Measurements from ENCODE around the gene STAMBPL1. TPM values are rescaled to one million over a fixed set of nuclear protein-coding genes. Genes with fewer than 3 reads are reported as not detected.
A peak's percentile ranks its signal among the peaks of the same experiment; 100 is the strongest.

Gene STAMBPL1
- total and polyA plus RNA-seq, 3 experiments from 2014 or later = 10.6 to 24.7 (median 22.3) TPM

- POLR2A ChIA-PET = interaction anchor here (0.5 kb wide), 1 partner anchor 20 kb away, joined by 3 read pairs; no protein-coding TSS in a partner anchor
- peaks cover 11% of the 10 kb centered on the region for H3K4me1 ChIP-seq (ENCODE audit: insufficient read depth, low read length)
- H3K9me3 Mint-ChIP-seq = no peaks in the 10 kb centered on the region
- H3K4me1 Mint-ChIP-seq = peaks cover 12 to 20% (median 18%) of the 10 kb centered on the region in 3 donors
- no peak overlapping the region for H3K4me3 ChIP-seq (ENCODE audit: low read length)
- peak overlapping the region in 4 of 8 donors; percentile 1 to 79 (median 62) for H3K27ac Mint-ChIP-seq
- H3K27me3 Mint-ChIP-seq = no peaks in the 10 kb centered on the region
- H3K36me3 Mint-ChIP-seq = peaks cover 3 to 56% (median 16%) of the 10 kb centered on the region in 3 donors
- no peak overlapping the region for H3K4me3 Mint-ChIP-seq
- H3K27ac ChIP-seq (ENCODE audit: low read depth, low read length) = no peak overlapping the region
- H3K9me3 ChIP-seq (ENCODE audit: low read length) = no peaks in the 10 kb centered on the region
- no peaks in the 10 kb centered on the region for H3K36me3 ChIP-seq (ENCODE audit: insufficient read depth, low read length)
- DNase-seq = no peak
- CTCF ChIA-PET = interaction anchor here (2.1 to 6.1 kb wide), 4 partner anchors 93 to 282 kb away, joined by 9 to 56 read pairs (median 26); no protein-coding TSS in a partner anchor
- no peaks in the 10 kb centered on the region for H3K27me3 ChIP-seq (ENCODE audit: insufficient read depth, low read length, poor library complexity, severe bottlenecking)
Measured at GRCh38 chr10:88936656-88937055, 56.6 kb downstream of the STAMBPL1 start.

GRCh38 chr10:88938039-88938438, 58.0 kb downstream of the STAMBPL1 start:
- Mint-ChIP-seq H3K4me1 (peaks cover 12 to 14% (median 14%) of the 10 kb centered on the region in 3 donors), H3K27me3 (no peaks in the 10 kb centered on the region), H3K9me3 (no peaks in the 10 kb centered on the region), H3K27ac (peak overlapping the region in 2 of 8 donors; percentile 24 to 67), H3K4me3 (no peak overlapping the region), H3K36me3 (peaks cover 3 to 62% (median 20%) of the 10 kb centered on the region in 3 donors)
- Histone ChIP-seq H3K27me3 (ENCODE audit: insufficient read depth, low read length, poor library complexity, severe bottlenecking) (no peaks in the 10 kb centered on the region), H3K9me3 (ENCODE audit: low read length) (no peaks in the 10 kb centered on the region), H3K36me3 (ENCODE audit: insufficient read depth, low read length) (no peaks in the 10 kb centered on the region), H3K4me3 (ENCODE audit: low read length) (no peak overlapping the region), H3K27ac (ENCODE audit: low read depth, low read length) (no peak overlapping the region), H3K4me1 (ENCODE audit: insufficient read depth, low read length) (peaks cover 11% of the 10 kb centered on the region)
- POLR2A ChIA-PET = no interaction called here
- CTCF ChIA-PET = interaction anchor here (1.0 to 3.1 kb wide), 2 partner anchors 276 to 280 kb away, joined by 3 to 14 read pairs; no protein-coding TSS in a partner anchor
- DNase-seq = no peak

- Histone ChIP-seq H3K27me3 (ENCODE audit: insufficient read depth, low read length, poor library complexity, severe bottlenecking) (no peaks in the 10 kb centered on the region), H3K4me1 (ENCODE audit: insufficient read depth, low read length) (peaks cover 11% of the 10 kb centered on the region), H3K36me3 (ENCODE audit: insufficient read depth, low read length) (no peaks in the 10 kb centered on the region), H3K9me3 (ENCODE audit: low read length) (no peaks in the 10 kb centered on the region), H3K4me3 (ENCODE audit: low read length) (no peak overlapping the region), H3K27ac (ENCODE audit: low read depth, low read length) (no peak overlapping the region)
- no peak overlapping the region for H3K4me3 Mint-ChIP-seq
- peaks cover 12 to 14% (median 14%) of the 10 kb centered on the region in 3 donors for H3K4me1 Mint-ChIP-seq
- H3K9me3 Mint-ChIP-seq = no peaks in the 10 kb centered on the region
- H3K27ac Mint-ChIP-seq = no peak overlapping the region
- CTCF ChIA-PET = interaction anchor here (3.1 kb wide), 1 partner anchor 279 kb away, joined by 14 read pairs; no protein-coding TSS in a partner anchor
- H3K36me3 Mint-ChIP-seq = peaks cover 3 to 68% (median 20%) of the 10 kb centered on the region in 3 donors
- no peak for DNase-seq
- H3K27me3 Mint-ChIP-seq = no peaks in the 10 kb centered on the region
- POLR2A ChIA-PET = no interaction called here
Measured at GRCh38 chr10:88938938-88939337, 58.9 kb downstream of the STAMBPL1 start.

GRCh38 chr10:88941026-88941425, 61.0 kb downstream of the STAMBPL1 start:
- H3K27me3 ChIP-seq (ENCODE audit: insufficient read depth, low read length, poor library complexity, severe bottlenecking) = no peaks in the 10 kb centered on the region
- no peaks in the 10 kb centered on the region for H3K9me3 ChIP-seq (ENCODE audit: low read length)
- DNase-seq = no peak
- Mint-ChIP-seq H3K4me1 (peaks cover 0 to 4% (median 0%) of the 10 kb centered on the region in 3 donors), H3K36me3 (peaks cover 3 to 73% (median 26%) of the 10 kb centered on the region in 3 donors), H3K4me3 (no peak overlapping the region), H3K27ac (peak overlapping the region in 1 of 8 donors; percentile 63), H3K27me3 (no peaks in the 10 kb centered on the region), H3K9me3 (no peaks in the 10 kb centered on the region)
- no peaks in the 10 kb centered on the region for H3K4me1 ChIP-seq (ENCODE audit: insufficient read depth, low read length)
- H3K36me3 ChIP-seq (ENCODE audit: insufficient read depth, low read length) = no peaks in the 10 kb centered on the region
- CTCF ChIA-PET = interaction anchor here (0.9 to 1.1 kb wide), 3 partner anchors 8 to 273 kb away, joined by 3 to 5 read pairs (median 5); no protein-coding TSS in a partner anchor
- POLR2A ChIA-PET = no interaction called here
- H3K27ac ChIP-seq (ENCODE audit: low read depth, low read length) = no peak overlapping the region
- no peak overlapping the region for H3K4me3 ChIP-seq (ENCODE audit: low read length)

GRCh38 chr10:88943778-88944177, 63.7 kb downstream of the STAMBPL1 start:
- no peaks in the 10 kb centered on the region for H3K4me1 ChIP-seq (ENCODE audit: insufficient read depth, low read length)
- H3K4me3 ChIP-seq (ENCODE audit: low read length) = no peak overlapping the region
- no peaks in the 10 kb centered on the region for H3K9me3 Mint-ChIP-seq
- no peaks in the 10 kb centered on the region for H3K4me1 Mint-ChIP-seq
- H3K36me3 ChIP-seq (ENCODE audit: insufficient read depth, low read length) = no peaks in the 10 kb centered on the region
- H3K27me3 Mint-ChIP-seq = no peaks in the 10 kb centered on the region
- H3K4me3 Mint-ChIP-seq = no peak overlapping the region
- ChIA-PET CTCF (interaction anchor here (0.8 to 2.2 kb wide), 5 partner anchors 9 to 274 kb away, joined by 3 to 7 read pairs (median 6); partner anchors contain the start of gene CH25H), POLR2A (interaction anchor here (1.0 kb wide), 1 partner anchor 46 kb away, joined by 3 read pairs; the partner anchor contains the start of gene FAS)
- no peaks in the 10 kb centered on the region for H3K27me3 ChIP-seq (ENCODE audit: insufficient read depth, low read length, poor library complexity, severe bottlenecking)
- H3K27ac Mint-ChIP-seq = no peak overlapping the region
- peaks cover 5 to 58% (median 18%) of the 10 kb centered on the region in 3 donors for H3K36me3 Mint-ChIP-seq
- DNase-seq = no peak
- no peak overlapping the region for H3K27ac ChIP-seq (ENCODE audit: low read depth, low read length)
- no peaks in the 10 kb centered on the region for H3K9me3 ChIP-seq (ENCODE audit: low read length)

GRCh38 chr10:88944813-88945212, 64.8 kb downstream of the STAMBPL1 start:
- no peak for DNase-seq
- no peaks in the 10 kb centered on the region for H3K4me1 ChIP-seq (ENCODE audit: insufficient read depth, low read length)
- H3K27ac ChIP-seq (ENCODE audit: low read depth, low read length) = no peak overlapping the region
- Mint-ChIP-seq H3K9me3 (no peaks in the 10 kb centered on the region), H3K27me3 (no peaks in the 10 kb centered on the region), H3K4me1 (no peaks in the 10 kb centered on the region), H3K27ac (no peak overlapping the region), H3K36me3 (peaks cover 5 to 48% (median 16%) of the 10 kb centered on the region in 3 donors), H3K4me3 (no peak overlapping the region)
- no peaks in the 10 kb centered on the region for H3K9me3 ChIP-seq (ENCODE audit: low read length)
- H3K36me3 ChIP-seq (ENCODE audit: insufficient read depth, low read length) = no peaks in the 10 kb centered on the region
- H3K27me3 ChIP-seq (ENCODE audit: insufficient read depth, low read length, poor library complexity, severe bottlenecking) = no peaks in the 10 kb centered on the region
- no peak overlapping the region for H3K4me3 ChIP-seq (ENCODE audit: low read length)
- POLR2A ChIA-PET = no interaction called here
- CTCF ChIA-PET = interaction anchor here (1.0 to 1.4 kb wide), 4 partner anchors 10 to 269 kb away, joined by 4 to 6 read pairs (median 6); partner anchors contain the start of gene FAS

- Mint-ChIP-seq H3K4me1 (no peaks in the 10 kb centered on the region), H3K36me3 (peaks cover 5 to 40% (median 11%) of the 10 kb centered on the region in 3 donors), H3K4me3 (no peak overlapping the region), H3K27me3 (no peaks in the 10 kb centered on the region), H3K9me3 (no peaks in the 10 kb centered on the region), H3K27ac (peak overlapping the region in 2 of 8 donors; percentile 23 to 58)
- Histone ChIP-seq H3K36me3 (ENCODE audit: insufficient read depth, low read length) (no peaks in the 10 kb centered on the region), H3K27me3 (ENCODE audit: insufficient read depth, low read length, poor library complexity, severe bottlenecking) (no peaks in the 10 kb centered on the region), H3K9me3 (ENCODE audit: low read length) (no peaks in the 10 kb centered on the region), H3K27ac (ENCODE audit: low read depth, low read length) (no peak overlapping the region), H3K4me1 (ENCODE audit: insufficient read depth, low read length) (no peaks in the 10 kb centered on the region), H3K4me3 (ENCODE audit: low read length) (no peak overlapping the region)
- ChIA-PET POLR2A (no interaction called here), CTCF (interaction anchor here (1.3 to 1.7 kb wide), 2 partner anchors 13 to 83 kb away, joined by 6 to 7 read pairs; no protein-coding TSS in a partner anchor)
- no peak for DNase-seq
Measured at GRCh38 chr10:88946200-88946599, 66.2 kb downstream of the STAMBPL1 start.

- ChIA-PET CTCF (interaction anchor here (1.7 kb wide), 1 partner anchor 14 kb away, joined by 7 read pairs; no protein-coding TSS in a partner anchor), POLR2A (no interaction called here)
- Histone ChIP-seq H3K27ac (ENCODE audit: low read depth, low read length) (no peak overlapping the region), H3K4me1 (ENCODE audit: insufficient read depth, low read length) (no peaks in the 10 kb centered on the region), H3K36me3 (ENCODE audit: insufficient read depth, low read length) (no peaks in the 10 kb centered on the region), H3K27me3 (ENCODE audit: insufficient read depth, low read length, poor library complexity, severe bottlenecking) (no peaks in the 10 kb centered on the region), H3K4me3 (ENCODE audit: low read length) (no peak overlapping the region), H3K9me3 (ENCODE audit: low read length) (no peaks in the 10 kb centered on the region)
- no peak for DNase-seq
- peaks cover 5 to 38% (median 10%) of the 10 kb centered on the region in 3 donors for H3K36me3 Mint-ChIP-seq
- peak overlapping the region in 1 of 8 donors; percentile 18 for H3K27ac Mint-ChIP-seq
- no peaks in the 10 kb centered on the region for H3K9me3 Mint-ChIP-seq
- no peaks in the 10 kb centered on the region for H3K27me3 Mint-ChIP-seq
- no peak overlapping the region for H3K4me3 Mint-ChIP-seq
- H3K4me1 Mint-ChIP-seq = no peaks in the 10 kb centered on the region
Measured at GRCh38 chr10:88946965-88947590, 67.0 kb downstream of the STAMBPL1 start.
